NOMO-1 treated with DMSO at 0.1 percent for 48 hours (cell line): ENCODE measurements around the gene FAAP100.
A peak's percentile ranks its signal among the peaks of the same experiment; 100 is the strongest.

Experiments used
- DNase-seq: peaks from one replicate; lab custom pipeline; 2025; ENCODE audit not compliant: unreplicated experiment; lab: John Stamatoyannopoulos, UW

The FAAP100 gene

DNA sequence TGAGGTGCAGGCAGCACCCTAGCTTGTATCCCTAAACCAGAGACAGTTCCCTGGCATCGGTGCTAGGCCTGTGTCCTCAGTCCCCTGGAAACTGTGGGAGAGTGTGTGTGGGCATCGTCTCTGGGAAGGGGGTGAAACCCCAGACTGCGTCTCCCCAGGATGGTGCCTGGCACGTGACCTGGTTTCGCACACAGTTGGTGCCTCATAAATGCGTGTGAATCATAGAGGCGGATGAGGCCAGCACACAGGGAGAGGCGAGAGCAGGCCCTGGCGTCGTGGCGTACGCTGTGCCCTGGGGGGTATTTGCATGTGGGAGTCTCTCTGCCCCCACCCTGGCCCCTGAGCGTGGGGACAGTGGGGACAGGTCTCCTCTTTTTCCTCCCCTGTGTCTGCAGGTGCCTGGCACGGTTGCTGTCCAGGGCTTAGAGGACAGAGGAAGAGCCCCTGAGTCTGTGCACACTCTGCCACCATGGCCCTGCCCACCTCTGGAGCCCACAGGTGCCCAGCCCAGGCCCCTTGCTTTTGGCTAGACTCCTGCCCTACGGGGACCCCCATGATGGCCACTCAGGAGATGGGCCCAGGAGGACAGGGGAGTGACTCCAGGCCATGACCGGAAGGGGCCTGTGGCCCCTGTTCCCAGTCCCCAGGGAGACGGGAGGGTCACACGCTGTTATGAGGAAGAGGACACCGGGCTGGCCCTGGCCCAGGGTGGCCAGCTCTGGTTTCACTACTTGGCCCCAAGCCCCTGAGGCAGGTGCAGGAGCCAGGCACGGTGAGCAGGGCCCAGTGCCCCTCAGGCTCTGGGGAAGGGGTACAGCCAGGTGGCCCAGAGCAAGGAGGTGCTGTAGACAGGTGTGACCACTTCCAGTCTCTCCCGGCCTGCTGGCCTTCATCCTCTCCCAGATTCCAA is 25.2 kb downstream of the FAAP100 start:
- no peak for DNase-seq

DNA sequence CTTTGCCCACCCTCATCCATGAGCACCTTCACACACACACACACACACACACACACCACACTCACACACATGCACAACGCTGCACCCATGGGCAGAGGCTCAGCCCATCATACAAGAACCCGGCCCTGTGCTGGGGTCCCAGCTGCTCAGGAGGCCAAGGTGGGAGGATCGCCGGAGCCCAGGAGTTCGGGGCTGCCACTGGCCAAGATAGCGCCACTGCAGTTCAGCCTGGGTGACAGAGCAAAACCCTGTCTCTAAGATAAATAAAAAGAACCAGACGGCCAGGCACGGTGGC is 27.3 kb downstream of the FAAP100 start:
- no peak for DNase-seq

DNA sequence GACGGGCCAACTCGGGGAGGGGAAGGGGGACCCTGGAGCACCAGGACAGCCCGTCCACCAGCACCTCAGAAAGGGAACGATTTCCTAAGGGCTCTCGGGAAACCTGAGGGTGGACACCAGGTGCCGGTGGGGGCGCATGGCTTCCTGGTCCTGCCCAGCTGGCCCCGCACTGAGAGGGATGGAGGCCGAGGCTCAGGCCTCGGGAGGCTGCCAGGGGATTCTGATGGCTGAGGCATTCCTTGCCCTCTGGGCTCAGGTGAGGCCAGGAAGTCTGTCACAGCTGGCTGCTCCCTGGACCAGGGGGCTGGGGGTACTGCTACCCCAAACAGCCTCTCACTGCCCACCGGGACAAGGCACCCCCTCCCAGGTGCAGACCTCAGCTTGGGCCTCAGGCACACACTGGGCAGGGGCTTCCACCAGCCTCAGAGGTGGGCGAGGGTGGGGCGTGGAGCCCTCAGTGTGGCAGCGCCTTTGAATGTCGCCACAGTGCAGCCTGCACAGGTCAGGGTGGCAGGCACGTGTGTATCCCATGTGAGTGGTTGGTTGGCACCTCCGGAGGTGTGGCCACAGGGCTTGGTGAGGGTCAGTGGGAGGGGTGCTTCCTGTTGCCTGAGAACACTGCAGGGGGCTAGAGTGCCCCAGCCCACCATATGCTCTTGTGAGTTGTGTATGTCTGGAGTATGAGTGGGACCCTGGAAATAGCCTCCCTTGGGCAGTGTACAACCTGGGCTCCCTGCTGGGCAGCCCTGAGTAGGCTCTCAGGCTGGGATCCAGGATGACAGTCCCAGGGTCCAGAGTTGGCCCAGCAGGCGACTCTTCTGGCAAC is 27.9 kb downstream of the FAAP100 start:
- no peak for DNase-seq

DNA sequence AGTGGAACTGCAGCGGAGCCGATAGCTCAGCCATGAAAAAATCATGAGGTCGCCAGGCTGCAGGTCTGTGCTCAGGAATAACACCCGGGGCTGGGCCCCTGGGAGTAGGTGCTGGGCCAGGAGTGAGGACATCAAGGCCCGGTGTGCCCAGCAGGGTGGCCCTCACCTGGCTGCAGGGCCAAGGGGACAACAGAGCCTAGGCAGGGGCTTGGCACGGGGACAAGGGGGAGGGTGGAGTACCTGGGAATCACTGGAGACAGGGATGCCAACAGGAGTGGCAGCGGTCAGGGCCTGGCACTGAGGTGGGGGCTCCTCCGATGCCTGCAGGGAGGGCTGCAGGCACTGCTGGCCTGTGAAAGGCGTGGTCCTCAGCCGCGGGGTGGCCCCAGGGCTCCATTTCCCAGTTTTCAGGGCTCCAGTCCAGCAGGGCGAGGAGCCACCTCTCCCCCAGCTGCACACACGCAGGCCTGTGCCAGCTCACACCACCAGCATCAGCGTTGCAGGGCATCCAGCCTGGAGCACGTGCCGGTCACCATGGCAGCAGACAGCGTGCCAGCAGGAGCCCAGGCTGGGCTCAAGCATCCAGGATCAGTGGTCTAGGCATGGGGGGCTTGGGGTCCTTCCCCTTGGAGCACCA is 28.6 kb downstream of the FAAP100 start:
- DNase-seq: no peak

DNA sequence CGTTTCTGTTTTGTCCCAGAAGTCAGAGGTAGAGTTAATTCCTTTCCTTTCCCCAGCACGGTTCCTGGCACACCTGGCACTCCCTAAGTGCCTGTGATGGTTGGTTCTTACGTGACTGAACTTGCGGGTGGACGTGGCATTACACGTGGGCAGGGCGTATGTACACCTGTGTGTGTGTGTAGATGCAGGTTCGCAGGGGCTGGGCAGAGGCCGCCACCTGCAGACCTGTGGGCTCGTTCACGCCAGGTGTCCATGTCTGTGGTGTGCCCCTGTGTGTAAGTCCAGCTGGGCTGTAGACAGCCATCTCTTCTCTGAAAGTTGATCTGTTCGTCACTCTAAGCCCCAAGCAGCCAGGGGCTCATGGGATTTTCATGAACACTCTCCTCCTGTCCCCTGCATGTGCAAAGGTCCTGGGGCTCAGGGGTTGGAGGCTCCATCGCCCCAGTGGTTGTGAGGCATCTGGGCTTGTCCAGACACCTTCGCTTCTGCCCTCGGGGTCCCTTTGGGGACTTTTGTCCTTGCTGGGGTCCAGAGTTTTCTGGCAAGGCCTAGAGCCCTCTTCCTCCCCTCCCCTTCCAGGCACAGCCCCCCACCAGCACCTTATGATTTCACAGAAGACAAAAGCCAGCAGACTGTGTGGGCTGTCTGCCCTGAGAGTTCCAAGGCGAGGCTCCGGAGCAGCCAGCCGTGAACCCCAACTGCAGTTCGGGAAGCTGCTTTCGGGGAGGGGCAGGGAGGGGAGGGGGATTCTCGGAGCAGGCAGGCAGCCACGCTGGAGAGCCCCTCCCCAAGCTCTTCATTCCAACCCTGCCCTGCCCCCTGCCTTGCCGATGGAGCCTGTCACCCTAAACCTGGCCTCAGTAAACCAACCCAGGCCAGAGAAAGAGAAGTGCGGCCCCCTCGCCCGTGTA is 29.4 kb downstream of the FAAP100 start:
- no peak for DNase-seq

DNA sequence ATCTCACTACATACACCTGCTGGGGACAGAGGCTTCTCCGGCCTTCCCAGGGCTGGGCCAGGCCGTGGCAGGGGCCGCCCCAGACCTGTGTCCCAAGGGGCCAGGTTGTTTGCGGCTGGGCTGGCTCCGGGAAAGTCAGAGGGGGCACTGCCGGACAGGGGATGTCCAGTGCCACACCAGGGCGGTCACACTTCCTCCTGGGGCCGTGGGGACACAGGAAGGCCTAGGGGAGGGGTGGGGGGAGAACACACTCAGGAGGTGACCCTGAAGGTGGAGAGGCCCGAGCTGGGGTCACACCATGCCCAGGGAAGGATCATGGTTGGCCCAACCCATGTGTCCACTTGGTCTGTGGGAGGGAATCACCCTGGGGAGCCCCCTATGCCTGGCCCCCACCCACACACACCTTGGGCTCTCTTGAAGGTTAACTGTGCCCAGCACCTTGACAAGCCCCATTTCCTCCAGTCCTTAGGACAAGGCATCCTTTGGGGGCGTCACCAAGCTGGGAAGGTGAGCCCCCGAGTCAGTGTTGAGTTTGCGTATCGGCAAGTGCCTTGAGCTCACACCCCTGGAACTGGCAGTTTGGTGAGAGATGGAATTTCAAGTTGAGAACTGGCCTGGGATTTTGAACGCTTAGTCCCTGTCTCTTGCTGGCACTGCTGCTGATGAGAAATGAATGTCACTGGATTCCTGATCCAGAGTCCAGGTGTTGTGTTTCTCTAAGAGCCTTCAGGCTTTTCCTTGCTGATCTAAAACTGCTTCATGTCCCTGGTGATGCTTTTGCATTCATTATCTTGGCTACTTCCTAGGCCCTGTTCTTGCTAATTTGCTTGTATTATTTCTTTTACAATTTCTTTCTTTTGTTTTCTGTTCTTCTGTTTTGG is 31.9 kb downstream of the FAAP100 start:
- DNase-seq: no peak

DNA sequence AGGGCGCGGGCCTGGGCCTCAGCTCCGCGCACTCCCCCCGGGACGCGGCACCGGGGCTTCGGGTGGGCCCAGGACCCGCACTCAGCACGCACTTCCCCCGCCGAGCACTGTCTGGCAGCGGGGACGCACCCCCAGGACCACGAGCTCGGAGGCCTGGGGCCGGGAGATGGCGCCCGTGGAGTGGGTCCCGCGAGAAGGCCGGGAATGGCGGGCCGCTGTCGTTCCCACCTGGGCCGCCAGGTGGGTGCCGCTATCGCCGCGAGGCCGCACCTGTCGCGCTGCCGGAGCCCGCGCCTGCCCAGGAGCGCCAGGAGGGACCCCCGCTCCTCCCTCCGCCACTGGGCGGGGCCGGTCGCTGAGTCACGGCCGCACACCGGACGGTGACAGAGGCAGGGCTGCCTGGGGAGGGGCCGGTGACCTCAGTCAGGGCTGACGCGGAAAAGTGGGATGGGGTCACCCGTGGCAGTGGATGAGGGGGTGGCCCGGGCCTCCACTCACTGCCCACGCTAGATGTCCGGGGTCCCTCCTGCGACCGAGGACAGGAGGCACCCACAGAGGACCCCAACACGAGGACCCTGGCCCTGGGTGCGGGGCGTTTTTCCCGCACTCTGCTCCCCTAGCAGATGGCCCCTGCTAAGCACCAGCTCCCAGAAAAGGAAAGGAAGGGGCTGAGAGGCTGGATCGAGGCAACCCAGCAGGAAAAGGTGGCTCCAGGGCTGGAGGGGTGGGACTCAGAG is 32.7 kb downstream of the FAAP100 start:
- peak; percentile 25 for DNase-seq

DNA sequence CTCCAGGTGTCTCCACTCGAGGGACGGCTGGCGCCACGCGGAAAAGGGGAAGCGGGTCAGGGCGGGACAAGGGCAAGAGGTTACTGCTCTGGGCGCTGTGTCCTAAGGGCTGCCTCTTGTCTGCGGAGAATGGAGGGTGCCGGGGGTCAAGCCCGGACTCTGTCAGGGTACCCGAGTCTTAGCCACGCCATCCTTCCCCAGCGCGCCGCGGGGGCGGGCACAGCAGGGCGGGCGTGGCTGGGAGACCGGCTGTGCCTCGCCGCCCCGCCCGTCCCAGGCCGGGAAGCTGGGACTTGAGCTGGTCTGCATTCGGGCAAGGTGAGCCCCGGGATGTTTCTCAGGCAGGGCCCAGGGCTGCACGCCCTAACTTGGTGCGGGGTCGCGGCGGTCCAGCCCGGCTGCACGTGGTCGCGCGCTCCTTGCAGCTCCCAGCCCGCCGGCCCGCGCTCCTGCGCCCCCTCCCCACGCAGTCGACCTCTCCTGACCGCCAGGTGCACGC is 33.3 kb downstream of the FAAP100 start:
- peak; percentile 31 for DNase-seq

DNA sequence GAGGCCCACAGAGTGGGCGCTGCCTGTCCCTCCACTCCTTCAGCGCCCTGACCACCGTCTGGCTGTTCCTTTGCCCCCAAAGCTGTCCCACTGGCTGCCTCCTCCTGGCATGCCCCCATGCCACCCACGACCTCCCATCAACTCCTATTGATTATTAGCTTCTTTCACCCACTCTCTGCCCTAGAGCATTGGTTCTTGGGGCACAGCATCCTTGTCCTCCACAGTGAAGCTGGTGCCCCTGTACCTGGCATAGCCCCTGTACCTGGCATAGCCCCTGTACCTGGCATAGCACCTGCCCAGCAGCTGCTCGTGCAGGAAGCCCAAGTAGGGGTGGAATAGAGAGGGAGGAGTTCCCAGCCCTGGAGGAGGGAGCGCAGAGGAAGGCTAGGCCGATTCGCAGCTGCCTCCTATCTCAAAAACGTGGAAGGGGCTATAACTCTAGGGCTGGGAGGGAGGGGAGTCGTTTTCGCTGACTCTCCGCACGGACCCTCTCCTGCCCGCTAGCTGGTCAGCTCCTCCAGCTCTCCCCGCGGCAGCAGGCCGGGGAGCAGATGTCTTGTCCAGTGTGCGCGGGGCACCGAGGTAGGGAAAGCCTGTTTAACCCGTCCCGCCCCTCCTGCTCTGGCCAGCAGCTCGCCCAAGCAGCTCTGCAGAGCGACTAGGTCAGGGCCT is 33.9 kb downstream of the FAAP100 start:
- DNase-seq: no peak

DNA sequence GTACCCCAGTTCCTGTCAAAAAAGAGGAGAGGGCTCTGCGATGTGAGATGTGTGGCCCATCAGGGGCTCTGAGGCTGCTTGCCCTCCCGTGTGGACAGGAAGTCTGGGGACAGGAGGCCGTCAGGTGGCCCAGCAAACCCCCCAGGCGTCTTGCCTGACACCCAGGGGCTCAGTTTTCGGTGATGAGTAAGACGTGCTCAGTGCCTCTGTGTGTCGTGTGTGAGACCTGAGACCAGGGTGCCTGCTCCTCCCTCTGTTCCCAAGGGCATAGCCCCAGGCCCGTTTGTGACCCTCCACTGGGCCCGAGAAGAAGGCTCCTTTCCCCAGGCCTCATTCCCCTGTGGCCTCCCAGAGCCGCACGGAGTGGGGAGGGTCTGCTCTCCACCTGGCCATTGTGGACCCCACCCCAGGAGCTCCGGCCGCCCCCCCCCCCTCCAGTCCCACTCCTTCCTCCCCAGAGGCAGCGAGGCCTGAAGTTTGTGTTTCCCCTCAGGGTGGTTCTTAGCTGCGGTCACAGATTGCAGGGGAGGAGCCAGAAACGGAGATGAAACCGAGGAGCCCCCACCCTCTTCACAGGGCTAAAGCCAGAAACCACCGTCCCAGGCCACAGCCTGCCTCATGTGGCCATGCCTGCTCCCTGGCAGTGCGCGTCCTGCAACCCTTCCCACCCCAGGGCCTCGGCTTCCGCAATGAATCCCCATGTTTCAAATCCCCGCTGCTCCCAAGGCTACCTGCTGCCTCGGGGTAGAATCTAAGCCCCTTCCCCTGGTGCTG is 34.6 kb downstream of the FAAP100 start:
- DNase-seq: peak; percentile 49

DNA sequence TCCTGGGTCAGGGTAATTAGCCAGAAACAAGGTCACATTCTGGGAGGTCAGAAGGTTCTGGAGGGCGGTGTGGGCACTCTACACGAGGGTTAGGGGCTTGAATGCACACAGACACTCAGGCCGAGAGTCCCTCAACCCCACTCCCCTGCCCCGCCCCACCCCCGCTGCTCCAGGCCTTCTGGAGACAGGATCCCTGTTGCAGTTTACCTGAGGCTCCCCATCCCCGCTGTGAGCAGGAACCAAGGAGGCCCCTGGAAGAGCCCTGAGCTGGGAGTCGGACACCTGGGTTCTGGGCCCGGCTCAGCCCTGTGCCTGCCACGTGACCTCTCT is 35.2 kb downstream of the FAAP100 start:
- no peak for DNase-seq

DNA sequence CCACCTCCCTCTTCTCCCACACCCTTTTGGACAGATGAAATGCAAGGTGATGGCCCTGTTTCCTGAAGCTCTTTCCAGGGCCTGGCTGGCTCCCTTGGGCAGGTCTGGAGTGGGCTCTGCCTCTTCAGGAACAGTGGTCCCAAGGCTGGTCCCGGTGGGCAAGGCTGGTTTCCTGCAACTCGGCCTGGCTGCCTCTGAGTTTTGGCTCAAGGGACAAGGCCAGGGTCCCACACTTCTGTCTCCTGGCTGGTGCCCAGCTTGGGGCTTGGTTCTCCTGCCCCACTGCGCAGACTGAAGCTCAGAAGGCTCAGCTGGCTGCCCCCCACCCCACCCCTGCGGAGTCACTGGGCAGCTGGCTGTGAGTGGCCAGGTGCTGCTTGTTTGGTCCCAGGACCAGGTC is 35.7 kb downstream of the FAAP100 start:
- no peak for DNase-seq

DNA sequence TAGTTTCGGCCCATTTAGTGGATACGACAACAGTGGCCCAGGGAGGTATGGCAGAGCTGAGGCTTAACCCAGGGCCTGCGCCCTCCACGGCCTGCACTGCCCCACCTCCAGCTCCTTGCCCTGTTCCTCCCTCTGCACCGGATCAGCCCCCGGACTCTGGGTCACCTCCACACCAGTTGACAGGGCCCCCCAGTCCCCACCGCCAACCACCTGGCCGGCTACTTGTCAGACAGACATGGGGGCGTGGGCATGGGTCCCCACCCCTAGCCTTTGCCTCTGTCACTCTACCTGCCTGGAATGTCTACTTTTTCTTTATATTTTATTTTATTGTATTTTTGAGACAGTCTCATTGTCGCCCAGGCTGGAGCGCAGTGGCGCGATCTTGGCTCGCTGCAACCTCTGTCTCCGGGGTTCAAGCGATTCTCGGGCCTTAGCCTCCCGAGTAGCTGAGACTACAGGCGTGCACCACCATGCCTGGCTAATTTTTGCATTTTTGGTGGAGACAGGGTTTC is 36.6 kb downstream of the FAAP100 start:
- no peak for DNase-seq

DNA sequence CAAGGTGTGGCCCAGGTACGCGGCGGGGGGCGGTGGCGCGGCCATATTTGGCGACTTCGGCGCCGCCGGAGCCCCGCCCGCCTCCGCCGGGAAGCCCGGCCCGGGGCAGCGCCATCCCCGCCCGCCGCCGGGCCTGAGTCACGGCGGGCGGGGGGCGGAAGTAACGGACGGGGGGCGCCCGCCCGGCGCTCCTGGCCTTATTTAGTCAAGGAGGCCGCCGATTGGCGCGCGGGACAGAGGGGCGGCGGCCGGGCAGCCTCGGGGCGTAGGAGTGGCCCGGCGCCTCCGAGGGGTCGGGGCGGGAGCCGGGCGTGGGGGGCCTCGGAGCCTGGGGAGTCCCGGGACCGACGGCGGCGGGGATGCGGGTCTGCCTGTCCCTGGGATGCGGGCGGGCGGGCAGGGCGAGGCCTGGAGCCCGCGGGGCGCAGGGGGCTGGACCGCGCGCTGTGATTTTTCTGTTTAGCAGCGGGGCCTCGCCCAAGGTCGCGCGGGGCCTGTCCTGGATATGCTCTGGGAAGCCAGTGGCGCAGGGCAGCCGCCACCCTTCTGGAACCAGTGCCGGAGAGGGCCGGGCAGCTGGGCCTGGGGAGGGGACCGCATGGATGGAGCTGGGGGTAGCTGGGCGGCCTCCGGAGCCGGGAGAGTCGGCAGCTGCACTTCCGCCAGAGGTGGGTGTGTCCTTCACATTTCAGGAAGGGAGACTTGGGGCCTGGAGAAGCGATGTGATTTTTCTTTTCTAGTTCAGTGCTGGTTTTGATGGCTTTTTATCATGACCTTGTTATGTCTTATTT is 37.2 kb downstream of the FAAP100 start:
- DNase-seq: peak; percentile 74

DNA sequence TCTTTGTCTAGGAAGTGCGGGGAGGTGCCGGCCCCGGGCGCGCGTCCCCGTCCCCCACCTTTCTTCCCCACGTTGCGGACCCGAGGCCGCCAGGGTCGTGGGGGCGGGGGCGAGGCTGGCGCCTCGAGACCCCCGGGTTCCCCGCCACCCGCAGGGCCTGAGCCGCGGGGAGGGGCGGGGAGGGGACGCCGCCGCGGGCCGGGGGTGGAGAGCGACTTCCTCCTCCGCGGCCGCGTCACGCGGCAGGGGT is 37.7 kb downstream of the FAAP100 start:
- no peak for DNase-seq

DNA sequence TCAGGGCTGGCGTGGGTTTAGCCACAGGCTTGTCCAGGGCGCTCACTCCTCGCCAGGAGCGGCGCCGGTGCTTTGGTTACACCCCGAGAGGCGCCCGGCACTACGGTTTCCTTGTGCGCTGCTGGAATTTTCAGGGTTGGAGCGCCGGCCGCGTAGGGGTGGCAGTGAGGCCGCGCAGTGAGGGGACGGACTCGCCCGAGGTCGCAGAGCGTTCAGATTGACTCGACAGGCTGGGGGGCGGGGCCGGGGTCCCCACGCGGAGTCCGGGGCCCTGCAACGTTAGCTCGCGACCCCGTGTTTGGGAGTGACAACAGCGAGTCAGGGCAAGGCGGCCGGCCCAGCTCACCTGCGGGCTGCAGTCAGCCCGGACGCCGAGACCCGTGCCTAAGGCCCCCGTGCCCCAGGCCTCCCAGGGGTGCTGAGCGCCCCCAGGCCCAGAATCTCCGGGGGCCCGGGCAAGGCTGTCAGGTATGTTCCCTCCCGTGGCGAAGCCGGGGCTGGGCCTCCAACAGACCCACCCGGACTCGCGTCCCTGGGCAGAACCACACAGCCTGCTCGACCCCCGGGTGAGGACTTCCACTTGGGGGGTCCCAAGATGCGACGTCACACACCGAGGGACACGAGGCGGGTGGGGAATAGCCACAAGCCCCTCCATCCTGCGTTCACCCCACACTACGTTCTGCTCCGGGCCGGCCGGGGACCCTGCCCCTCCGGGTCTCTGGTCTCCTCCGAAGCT is 38.2 kb downstream of the FAAP100 start:
- peak; percentile 53 for DNase-seq
